Measurements from ENCODE around the gene BUB1B.

The BUB1B gene

DNA sequence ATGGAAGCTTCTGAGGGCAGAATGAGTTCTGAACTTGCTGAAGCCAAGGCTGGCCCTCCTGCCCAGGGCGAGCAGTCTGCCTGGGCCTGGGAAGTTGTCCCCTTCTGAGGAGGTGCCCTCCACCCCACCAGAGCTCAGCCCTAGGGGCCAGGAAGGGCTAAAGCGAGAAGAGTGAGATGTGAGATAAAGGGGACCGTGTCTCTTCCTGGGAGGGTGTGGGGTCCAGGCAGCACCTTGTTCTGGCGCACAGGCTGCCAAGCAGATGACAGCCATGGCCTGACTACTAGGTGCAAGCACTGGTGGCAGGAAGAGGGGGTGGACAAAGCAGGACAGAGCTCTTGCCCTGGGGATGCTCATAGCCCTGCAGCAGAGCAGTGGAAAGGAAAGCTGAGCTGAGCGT, 81.7 kb downstream of the BUB1B start:
- Histone ChIP-seq H3K4me3 (ENCODE audit: severe bottlenecking) (no peak overlapping the region), H3K27me3 (ENCODE audit: insufficient read depth, poor library complexity, severe bottlenecking) (no peaks in the 10 kb centered on the region), H3K4me1 (ENCODE audit: insufficient read depth, poor library complexity, severe bottlenecking) (peaks cover 61% of the 10 kb centered on the region), H3K9me3 (ENCODE audit: severe bottlenecking) (no peaks in the 10 kb centered on the region), H3K36me3 (ENCODE audit: low read depth) (no peaks in the 10 kb centered on the region), H3K27ac (ENCODE audit: poor library complexity, severe bottlenecking) (no peak overlapping the region)
- TF ChIP-seq, protein P1, sequence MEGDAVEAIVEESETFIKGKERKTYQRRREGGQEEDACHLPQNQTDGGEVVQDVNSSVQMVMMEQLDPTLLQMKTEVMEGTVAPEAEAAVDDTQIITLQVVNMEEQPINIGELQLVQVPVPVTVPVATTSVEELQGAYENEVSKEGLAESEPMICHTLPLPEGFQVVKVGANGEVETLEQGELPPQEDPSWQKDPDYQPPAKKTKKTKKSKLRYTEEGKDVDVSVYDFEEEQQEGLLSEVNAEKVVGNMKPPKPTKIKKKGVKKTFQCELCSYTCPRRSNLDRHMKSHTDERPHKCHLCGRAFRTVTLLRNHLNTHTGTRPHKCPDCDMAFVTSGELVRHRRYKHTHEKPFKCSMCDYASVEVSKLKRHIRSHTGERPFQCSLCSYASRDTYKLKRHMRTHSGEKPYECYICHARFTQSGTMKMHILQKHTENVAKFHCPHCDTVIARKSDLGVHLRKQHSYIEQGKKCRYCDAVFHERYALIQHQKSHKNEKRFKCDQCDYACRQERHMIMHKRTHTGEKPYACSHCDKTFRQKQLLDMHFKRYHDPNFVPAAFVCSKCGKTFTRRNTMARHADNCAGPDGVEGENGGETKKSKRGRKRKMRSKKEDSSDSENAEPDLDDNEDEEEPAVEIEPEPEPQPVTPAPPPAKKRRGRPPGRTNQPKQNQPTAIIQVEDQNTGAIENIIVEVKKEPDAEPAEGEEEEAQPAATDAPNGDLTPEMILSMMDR (IDR thresholded peaks at IDR 0.05; ENCODE audit: poor library complexity, severe bottlenecking), result no peak
- ATAC-seq (ENCODE audit: low read depth), result no peak
- no peak for DNase-seq (ENCODE audit: low spot score)

DNA sequence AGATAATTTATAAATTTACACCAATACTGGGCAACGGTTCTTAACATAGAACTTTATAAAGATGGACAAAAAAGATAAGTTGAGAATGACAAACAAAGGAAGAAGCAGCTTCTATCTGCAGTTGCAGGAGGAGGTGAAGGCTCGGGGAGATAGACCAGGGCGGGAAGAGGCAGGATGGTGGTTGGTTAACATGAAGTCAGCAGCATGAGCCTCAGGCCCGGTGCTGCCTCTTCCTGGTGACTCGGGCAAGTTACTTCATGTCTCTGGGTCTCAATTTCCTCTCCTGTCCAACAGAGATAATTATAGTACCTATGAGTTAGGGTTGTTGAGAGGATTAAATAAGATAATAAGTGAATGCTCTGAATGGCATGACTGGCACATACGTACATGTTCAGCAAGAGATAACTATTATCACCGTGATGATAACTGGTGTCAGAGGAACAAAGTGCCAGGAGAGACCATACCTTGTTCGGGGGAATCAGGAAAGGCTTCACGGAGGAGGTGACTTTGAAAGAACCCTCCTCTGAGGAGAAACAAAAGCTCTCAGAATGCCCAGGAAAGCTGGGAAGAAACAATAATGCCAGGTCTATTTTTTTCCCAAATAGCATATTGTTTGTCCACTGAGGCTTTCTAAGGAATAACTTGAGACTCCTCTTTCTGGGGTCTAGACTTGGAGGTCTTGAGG, 82.4 kb downstream of the BUB1B start:
- no peaks in the 10 kb centered on the region for H3K36me3 ChIP-seq (ENCODE audit: low read depth)
- H3K4me1 ChIP-seq (ENCODE audit: insufficient read depth, poor library complexity, severe bottlenecking), result peaks cover 61% of the 10 kb centered on the region
- no peak overlapping the region for H3K4me3 ChIP-seq (ENCODE audit: severe bottlenecking)
- no peaks in the 10 kb centered on the region for H3K27me3 ChIP-seq (ENCODE audit: insufficient read depth, poor library complexity, severe bottlenecking)
- DNase-seq (ENCODE audit: low spot score) (no peak), ATAC-seq (ENCODE audit: low read depth) (no peak)
- no peak overlapping the region for H3K27ac ChIP-seq (ENCODE audit: poor library complexity, severe bottlenecking)
- TF ChIP-seq, protein P1 (IDR thresholded peaks at IDR 0.05; ENCODE audit: poor library complexity, severe bottlenecking), result no peak
- no peaks in the 10 kb centered on the region for H3K9me3 ChIP-seq (ENCODE audit: severe bottlenecking)

DNA sequence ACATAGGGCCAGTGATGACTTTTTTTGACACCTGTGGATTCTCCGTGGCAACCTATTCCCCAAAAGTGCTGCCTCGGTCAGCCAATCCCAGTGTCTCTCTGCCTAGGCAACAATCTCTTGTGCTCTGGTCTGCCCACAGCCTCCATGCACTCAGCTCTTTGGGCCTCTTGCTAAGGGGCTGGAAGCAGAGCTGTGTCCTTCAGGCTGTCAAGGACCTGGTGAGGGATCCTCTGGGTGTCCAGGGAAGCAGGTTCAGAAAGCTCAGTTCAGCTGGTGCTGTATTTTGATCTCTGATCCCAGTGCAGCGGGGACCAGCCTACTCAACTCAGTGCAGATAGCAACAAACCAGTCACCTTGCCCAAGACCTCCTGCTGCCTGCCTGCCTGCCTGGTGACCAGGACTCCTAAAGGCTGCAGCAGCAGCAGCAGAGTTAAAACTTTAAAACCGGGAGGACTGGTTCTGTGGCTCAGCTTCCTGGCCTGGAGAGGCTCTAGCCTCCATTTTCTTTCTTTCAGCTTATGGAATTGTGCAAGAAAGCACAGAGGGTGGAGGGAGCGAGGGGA, 84.2 kb downstream of the BUB1B start:
- ATAC-seq (ENCODE audit: low read depth) (peak; percentile 33), DNase-seq (ENCODE audit: low spot score) (peak; percentile 67)
- no peak overlapping the region for H3K27ac ChIP-seq (ENCODE audit: poor library complexity, severe bottlenecking)

DNA sequence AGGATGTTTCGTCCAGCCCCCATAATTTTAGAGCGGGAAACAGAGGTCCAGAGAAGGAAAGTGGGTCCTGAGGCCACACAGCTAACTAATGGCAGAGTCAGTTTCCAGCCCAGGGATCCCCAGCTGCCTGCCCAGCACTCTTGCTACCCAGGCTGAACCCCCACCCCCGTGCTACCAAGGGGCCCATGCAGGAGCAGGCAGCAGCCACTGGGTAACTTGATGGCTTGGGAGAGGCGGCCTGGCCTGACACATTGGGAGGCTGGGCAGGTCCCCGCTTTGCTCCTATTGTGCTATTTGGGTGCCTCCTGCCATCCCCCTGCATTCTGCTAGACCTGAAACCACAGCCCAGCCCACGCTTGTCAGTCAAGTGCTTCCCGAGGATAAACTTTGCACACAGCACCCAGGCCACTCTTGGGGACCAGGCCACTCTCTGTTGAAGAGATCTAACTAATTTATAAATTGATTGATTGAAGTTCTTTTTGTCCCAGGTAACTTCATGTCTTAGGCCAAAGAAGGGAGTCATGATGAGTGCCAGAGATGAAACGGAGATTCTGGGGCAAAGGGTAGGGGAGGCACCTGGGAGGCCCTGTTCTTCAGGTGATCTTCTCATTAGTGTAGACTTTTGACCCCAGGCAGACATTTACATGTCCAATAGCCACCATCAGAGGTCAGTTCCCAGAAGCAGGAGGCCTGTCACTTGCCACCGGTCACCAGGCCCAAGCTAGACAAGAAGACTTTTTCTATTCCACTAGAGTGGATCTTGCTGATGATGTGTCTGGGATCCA, 85.0 kb downstream of the BUB1B start:
- TF ChIP-seq, protein P1 (IDR thresholded peaks at IDR 0.05; ENCODE audit: poor library complexity, severe bottlenecking), result no peak
- H3K9me3 ChIP-seq (ENCODE audit: severe bottlenecking), result no peaks in the 10 kb centered on the region
- H3K27ac ChIP-seq (ENCODE audit: poor library complexity, severe bottlenecking), result no peak overlapping the region
- no peaks in the 10 kb centered on the region for H3K27me3 ChIP-seq (ENCODE audit: insufficient read depth, poor library complexity, severe bottlenecking)
- DNase-seq (ENCODE audit: low spot score) (peak; percentile 73), ATAC-seq (ENCODE audit: low read depth) (no peak)
- peaks cover 55% of the 10 kb centered on the region for H3K4me1 ChIP-seq (ENCODE audit: insufficient read depth, poor library complexity, severe bottlenecking)
- no peaks in the 10 kb centered on the region for H3K36me3 ChIP-seq (ENCODE audit: low read depth)
- no peak overlapping the region for H3K4me3 ChIP-seq (ENCODE audit: severe bottlenecking)

More for the DNA sequence above, 84.2 kb downstream of the BUB1B start:
- H3K36me3 ChIP-seq (ENCODE audit: low read depth), result no peaks in the 10 kb centered on the region
- no peak overlapping the region for H3K4me3 ChIP-seq (ENCODE audit: severe bottlenecking)
- peaks cover 60% of the 10 kb centered on the region for H3K4me1 ChIP-seq (ENCODE audit: insufficient read depth, poor library complexity, severe bottlenecking)
- H3K27me3 ChIP-seq (ENCODE audit: insufficient read depth, poor library complexity, severe bottlenecking), result no peaks in the 10 kb centered on the region
- TF ChIP-seq, protein P1 (IDR thresholded peaks at IDR 0.05; ENCODE audit: poor library complexity, severe bottlenecking), result no peak
- no peaks in the 10 kb centered on the region for H3K9me3 ChIP-seq (ENCODE audit: severe bottlenecking)

Data from RWPE2 (cell line).